ENCODE data around the gene SGK1. TPM values are rescaled to one million over a fixed set of nuclear protein-coding genes. Genes with fewer than 3 reads are reported as not detected.

The SGK1 gene
- total RNA-seq, 6 donors from 2014 or later: 118 to 426 (median 199) TPM

GRCh38 chr6:134176264-134176975 lies 141.5 kb downstream of the SGK1 start:
- ATAC-seq (ENCODE audit: low FRiP score in 2 of 2): peak in 1 of 2 donors; percentile 11
- peaks cover 22 to 39% (median 28%) of the 10 kb centered on the region in 4 donors for H3K4me1 ChIP-seq

GRCh38 chr6:134175532-134176263 lies 142.2 kb downstream of the SGK1 start:
- peak; percentile 80 to 94 for DNase-seq
- no peaks in the 10 kb centered on the region for H3K27me3 ChIP-seq
- ATAC-seq (ENCODE audit: low FRiP score in 2 of 2): peak; percentile 66 to 73
- peaks cover 22 to 44% (median 30%) of the 10 kb centered on the region in 4 donors for H3K4me1 ChIP-seq
- H3K27ac ChIP-seq: peak overlapping the region; percentile 97 to 100 (median 99)
- peaks cover 21 to 31% (median 27%) of the 10 kb centered on the region in 4 donors for H3K36me3 ChIP-seq
- no peaks in the 10 kb centered on the region for H3K9me3 ChIP-seq
- WGBS, 2 donors: 3 to 4% methylated on average over 29 to 44 of the region's 44 CpGs
- peak overlapping the region; percentile 72 to 85 (median 79) for H3K4me3 ChIP-seq
- peak in 2 of 6 experiments; percentile 1 to 4 for TF ChIP-seq CTCF (IDR thresholded peaks at IDR 0.05)
- TF ChIP-seq POLR2AphosphoS5 (IDR thresholded peaks at IDR 0.05): peak in 1 of 2 donors; percentile 60
- TF ChIP-seq POLR2A (IDR thresholded peaks at IDR 0.05): peak in 1 of 4 donors; percentile 31
- peak in 3 of 4 donors; percentile 49 to 71 (median 68) for TF ChIP-seq EP300 (IDR thresholded peaks at IDR 0.05)

More at GRCh38 chr6:134176264-134176975, 141.5 kb downstream of the SGK1 start:
- Histone ChIP-seq H3K36me3 (peaks cover 14 to 24% (median 19%) of the 10 kb centered on the region in 4 donors), H3K9me3 (no peaks in the 10 kb centered on the region), H3K27me3 (no peaks in the 10 kb centered on the region), H3K27ac (peak overlapping the region; percentile 97 to 100 (median 99)), H3K4me3 (peak overlapping the region; percentile 72 to 85 (median 79))
- peak in 1 of 4 donors; percentile 42 for TF ChIP-seq POLR2A (IDR thresholded peaks at IDR 0.05)
- no peak for TF ChIP-seq CTCF (IDR thresholded peaks at IDR 0.05)
- TF ChIP-seq POLR2AphosphoS5 (IDR thresholded peaks at IDR 0.05): peak in 1 of 2 donors; percentile 20
- peak; percentile 59 to 90 for DNase-seq
- WGBS, 2 donors: 12 to 18% methylated on average over 14 to 18 of the region's 35 CpGs

GRCh38 chr6:134174672-134175531 lies 143.0 kb downstream of the SGK1 start:
- peak overlapping the region; percentile 97 to 100 (median 99) for H3K27ac ChIP-seq
- TF ChIP-seq CTCF (IDR thresholded peaks at IDR 0.05): peak in 3 of 6 experiments; percentile 3 to 26 (median 15)
- peak in 3 of 4 donors; percentile 97 to 99 (median 98) for TF ChIP-seq POLR2A (IDR thresholded peaks at IDR 0.05)
- TF ChIP-seq EP300 (IDR thresholded peaks at IDR 0.05): peak in 1 of 4 donors; percentile 58
- TF ChIP-seq POLR2AphosphoS5 (IDR thresholded peaks at IDR 0.05): peak; percentile 98 to 100
- no peaks in the 10 kb centered on the region for H3K9me3 ChIP-seq
- DNase-seq (peak; percentile 94 to 100), ATAC-seq (ENCODE audit: low FRiP score in 2 of 2) (peak; percentile 93 to 94)
- H3K36me3 ChIP-seq: peaks cover 26 to 39% (median 33%) of the 10 kb centered on the region in 4 donors
- WGBS, 2 donors: 0% methylated on average over 16 to 18 of the region's 100 CpGs
- H3K4me1 ChIP-seq: peaks cover 22 to 45% (median 31%) of the 10 kb centered on the region in 4 donors
- no peaks in the 10 kb centered on the region for H3K27me3 ChIP-seq
- H3K4me3 ChIP-seq: peak overlapping the region; percentile 72 to 85 (median 79)

- peak; percentile 58 to 81 for ATAC-seq (ENCODE audit: low FRiP score in 2 of 2)
- 0 to 1% methylated on average over 21 of the region's 21 CpGs for WGBS, 2 donors
- H3K9me3 ChIP-seq: no peaks in the 10 kb centered on the region
- H3K36me3 ChIP-seq: peaks cover 30 to 47% (median 40%) of the 10 kb centered on the region in 4 donors
- peak in 1 of 2 donors; percentile 83 for DNase-seq
- peaks cover 22 to 45% (median 31%) of the 10 kb centered on the region in 4 donors for H3K4me1 ChIP-seq
- no peak for TF ChIP-seq EP300 (IDR thresholded peaks at IDR 0.05)
- TF ChIP-seq CTCF (IDR thresholded peaks at IDR 0.05): peak; percentile 78 to 85 (median 82)
- peak in 1 of 4 donors; percentile 18 for TF ChIP-seq POLR2A (IDR thresholded peaks at IDR 0.05)
- H3K27ac ChIP-seq: peak overlapping the region; percentile 97 to 100 (median 99)
- no peaks in the 10 kb centered on the region for H3K27me3 ChIP-seq
- peak overlapping the region; percentile 54 to 81 (median 74) for H3K4me3 ChIP-seq
Observed at GRCh38 chr6:134173936-134174671, 143.8 kb downstream of the SGK1 start.
